Measurements from ENCODE around the gene APOBR.
"Not testable (repeated sequence)": the region's sequence is repeated elsewhere in the genome, so short reads cannot be mapped to it uniquely, and the experiment has no call there.

The APOBR gene

GRCh38 chr16:28478506-28479180, 15.8 kb upstream of the APOBR start:
- Histone ChIP-seq H3K4me3 (ENCODE audit: low read depth, low read length) (no peak overlapping the region), H3K27ac (no peak overlapping the region), H3K27me3 (replicated peaks) (no peaks in the 10 kb centered on the region), H3K36me3 (replicated peaks) (peaks cover 14% of the 10 kb centered on the region)
- in situ Hi-C loops (cut with HindIII; ENCODE audit: low pct_ligation_motif_present, low sequenced_read_pairs): no loop called here
- no peak for TF ChIP-seq CTCF (IDR thresholded peaks at IDR 0.05; ENCODE audit: low read depth, low read length, missing control alignments)
- no peak for DNase-seq

- DNase-seq: no peak
- Histone ChIP-seq H3K27me3 (replicated peaks) (no peaks in the 10 kb centered on the region), H3K4me3 (ENCODE audit: low read depth, low read length) (no peak overlapping the region), H3K27ac (no peak overlapping the region), H3K36me3 (replicated peaks) (peaks cover 10% of the 10 kb centered on the region)
- in situ Hi-C loops (cut with HindIII; ENCODE audit: low pct_ligation_motif_present, low sequenced_read_pairs): no loop called here
- TF ChIP-seq CTCF (IDR thresholded peaks at IDR 0.05; ENCODE audit: low read depth, low read length, missing control alignments): no peak
These were observed 12.4 kb upstream of the APOBR start for GRCh38 chr16:28482026-28482425.

GRCh38 chr16:28483361-28483760, 11.1 kb upstream of the APOBR start:
- DNase-seq; H3K4me3 ChIP-seq (ENCODE audit: low read depth, low read length); H3K27me3 ChIP-seq (replicated peaks); H3K27ac ChIP-seq; in situ Hi-C loops (cut with HindIII; ENCODE audit: low pct_ligation_motif_present, low sequenced_read_pairs): not testable (repeated sequence)
- peaks cover 10% of the 10 kb centered on the region for H3K36me3 ChIP-seq (replicated peaks)

- H3K27ac ChIP-seq: no peak overlapping the region
- DNase-seq: no peak
- in situ Hi-C loops (cut with HindIII; ENCODE audit: low pct_ligation_motif_present, low sequenced_read_pairs): no loop called here
- no peak for TF ChIP-seq CTCF (IDR thresholded peaks at IDR 0.05; ENCODE audit: low read depth, low read length, missing control alignments)
- H3K27me3 ChIP-seq (replicated peaks): no peaks in the 10 kb centered on the region
- H3K4me3 ChIP-seq (ENCODE audit: low read depth, low read length): no peak overlapping the region
- H3K36me3 ChIP-seq (replicated peaks): peaks cover 8% of the 10 kb centered on the region
These were observed 8.2 kb upstream of the APOBR start for GRCh38 chr16:28486266-28486665.

GRCh38 chr16:28491230-28491969, 3.0 kb upstream of the APOBR start:
- DNase-seq: no peak
- peak overlapping the region; percentile 99 for H3K4me3 ChIP-seq (ENCODE audit: low read depth, low read length)
- peak overlapping the region; percentile 99 for H3K27ac ChIP-seq
- no peaks in the 10 kb centered on the region for H3K36me3 ChIP-seq (replicated peaks)
- in situ Hi-C loops (cut with HindIII; ENCODE audit: low pct_ligation_motif_present, low sequenced_read_pairs): no loop called here
- TF ChIP-seq CTCF (IDR thresholded peaks at IDR 0.05; ENCODE audit: low read depth, low read length, missing control alignments): peak; percentile 56
- no peaks in the 10 kb centered on the region for H3K27me3 ChIP-seq (replicated peaks)

- peak within 1 kb of the TSS; percentile 99 for H3K27ac ChIP-seq
- DNase-seq: peak; percentile 92
- in situ Hi-C loops (cut with HindIII; ENCODE audit: low pct_ligation_motif_present, low sequenced_read_pairs): no loop called here
These were observed 2.4 kb upstream of the APOBR start, which contains the start of gene CLN3 for GRCh38 chr16:28491970-28492474. Gene CLN3, minus strand, starts transcription at chr16:28492074. Its CDS starts 315 bp downstream, at chr16:28491759.

More at GRCh38 chr16:28491970-28492474, 2.4 kb upstream of the APOBR start, which contains the start of gene CLN3:
- H3K27me3 ChIP-seq (replicated peaks): no peaks in the 10 kb centered on the region
- H3K36me3 ChIP-seq (replicated peaks): no peaks in the 10 kb centered on the region
- TF ChIP-seq CTCF (IDR thresholded peaks at IDR 0.05; ENCODE audit: low read depth, low read length, missing control alignments): no peak
- H3K4me3 ChIP-seq (ENCODE audit: low read depth, low read length): peak within 1 kb of the TSS; percentile 99

Measured in brain microvascular endothelial cell (primary cell).